GM19397 (cell line): ENCODE measurements around the gene PLXNA4.

Source experiments
- ATAC-seq: cut with Tn5 transposase; IDR thresholded peaks from one replicate; pipeline ENCODE4 v1.9.1; 2021; ENCODE audit warnings: mild to moderate bottlenecking, moderate library complexity; ENCODE audit not compliant: unreplicated experiment

PLXNA4 gene

GRCh38 chr7:132250480-132251326 is 325.6 kb downstream of the PLXNA4 start:
- no peak for ATAC-seq

DNA sequence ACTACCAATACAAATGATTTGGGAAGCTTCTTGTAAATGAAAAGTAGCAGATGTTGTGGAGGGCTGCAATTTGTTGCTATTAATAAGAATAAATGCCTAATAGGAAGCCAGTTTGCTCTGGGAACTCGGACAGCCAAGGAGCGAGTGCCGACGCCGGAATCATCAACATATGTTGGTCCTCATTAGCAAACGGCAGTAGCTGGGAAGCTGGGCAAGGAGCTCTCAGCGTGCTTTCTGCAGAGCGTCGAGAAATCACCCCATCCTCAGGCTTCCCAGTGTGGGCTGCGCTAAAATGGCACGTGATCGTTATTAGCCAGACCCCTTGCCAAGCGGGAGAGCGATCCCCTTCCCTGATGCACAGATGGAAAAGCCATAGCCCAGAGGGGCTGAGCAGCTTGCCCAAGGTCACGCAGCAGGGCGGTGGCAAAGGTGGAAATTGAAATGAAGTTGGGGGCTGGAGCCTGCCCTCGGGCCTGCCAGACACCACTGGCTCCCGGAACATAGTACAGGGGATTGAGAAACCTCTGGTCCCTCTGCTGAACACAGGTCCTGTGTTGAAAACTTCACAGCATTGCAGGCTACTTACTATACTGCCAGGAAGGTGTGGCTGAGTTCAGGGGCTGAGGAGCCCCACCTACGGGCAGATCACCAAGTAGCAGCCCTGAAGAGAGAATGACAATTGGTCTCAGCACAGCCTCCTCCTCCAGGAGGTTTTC is 326.9 kb downstream of the PLXNA4 start:
- ATAC-seq = no peak

DNA sequence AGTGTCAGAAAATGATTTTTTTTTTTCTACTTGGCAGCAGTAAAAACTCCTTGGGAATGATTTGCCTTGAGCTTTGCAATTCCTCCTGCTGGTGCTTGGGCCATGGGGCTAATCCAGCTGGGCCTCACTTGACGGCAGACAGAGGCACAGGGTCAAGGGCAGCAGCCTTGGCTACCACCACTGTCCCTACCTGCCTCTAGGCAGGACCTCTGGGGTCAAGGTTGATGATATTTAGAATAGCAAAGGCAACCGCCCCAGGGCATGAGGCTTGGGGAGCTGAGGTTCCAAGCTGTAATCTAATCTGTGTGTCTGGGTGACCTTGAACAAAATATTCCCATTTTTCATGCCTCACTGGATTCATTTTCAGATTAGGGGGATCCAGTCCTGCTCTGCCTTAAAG is 327.4 kb downstream of the PLXNA4 start:
- ATAC-seq = no peak

- no peak for ATAC-seq
Observed at GRCh38 chr7:132247995-132248618, 328.2 kb downstream of the PLXNA4 start.

DNA sequence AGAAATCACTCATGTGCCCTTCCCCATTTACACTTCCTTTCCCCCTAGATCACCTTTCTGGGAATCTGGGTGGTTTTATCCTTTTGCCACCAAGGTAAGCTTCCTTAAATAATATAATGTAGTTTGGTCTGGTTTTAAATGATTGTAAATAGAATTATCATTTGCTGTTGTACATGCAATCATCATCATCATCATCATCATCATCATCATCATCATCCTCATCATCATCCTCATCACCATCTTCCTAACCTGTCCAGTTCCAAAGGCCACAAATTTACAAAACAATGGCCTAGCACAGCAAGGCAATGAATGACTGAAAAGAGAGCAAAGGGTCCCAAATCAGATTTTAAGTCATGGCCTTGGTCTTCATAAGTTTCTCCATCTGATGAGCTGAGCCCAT is 329.7 kb downstream of the PLXNA4 start:
- ATAC-seq = no peak

DNA sequence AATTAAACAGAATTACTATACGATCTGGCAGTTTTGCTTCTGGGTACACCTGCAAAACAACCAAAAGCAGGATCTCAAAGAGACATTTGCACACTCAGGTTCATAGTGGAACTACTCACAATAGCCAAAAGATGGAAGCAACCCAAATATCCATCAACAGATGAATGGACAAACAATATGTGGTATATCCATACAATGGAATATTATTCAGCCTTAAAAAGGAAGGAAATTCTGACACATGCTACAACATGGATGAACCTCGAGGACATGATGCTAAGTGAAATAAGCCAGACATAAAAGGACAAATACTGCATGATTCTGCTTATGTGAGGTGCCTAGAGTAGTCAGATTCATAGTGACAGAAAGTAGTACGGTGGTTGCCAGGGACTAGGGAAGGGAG is 330.7 kb downstream of the PLXNA4 start:
- no peak for ATAC-seq

GRCh38 chr7:132244903-132245480 is 331.3 kb downstream of the PLXNA4 start:
- ATAC-seq = no peak

GRCh38 chr7:132243463-132243862 is 332.8 kb downstream of the PLXNA4 start:
- ATAC-seq = no peak

DNA sequence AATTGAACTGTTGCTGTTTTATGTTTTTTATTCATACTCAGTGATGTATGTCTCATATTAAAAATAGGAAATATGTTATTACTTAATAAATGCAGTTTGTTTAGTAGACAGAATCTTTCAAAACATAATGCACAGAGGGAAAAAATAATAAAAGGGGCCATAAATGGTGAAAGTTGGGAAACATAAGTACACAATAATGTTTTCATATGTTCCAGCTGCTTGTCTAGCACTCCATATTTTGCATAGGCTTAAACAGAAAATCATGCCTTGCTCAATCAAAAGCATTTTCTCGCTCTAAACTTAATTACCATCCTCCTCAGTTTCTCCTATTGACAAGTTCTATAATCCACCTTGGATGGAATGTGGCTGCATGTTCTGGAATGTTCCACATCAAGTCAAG is 333.2 kb downstream of the PLXNA4 start:
- no peak for ATAC-seq

GRCh38 chr7:132242192-132242812 is 334.0 kb downstream of the PLXNA4 start:
- ATAC-seq = no peak

DNA sequence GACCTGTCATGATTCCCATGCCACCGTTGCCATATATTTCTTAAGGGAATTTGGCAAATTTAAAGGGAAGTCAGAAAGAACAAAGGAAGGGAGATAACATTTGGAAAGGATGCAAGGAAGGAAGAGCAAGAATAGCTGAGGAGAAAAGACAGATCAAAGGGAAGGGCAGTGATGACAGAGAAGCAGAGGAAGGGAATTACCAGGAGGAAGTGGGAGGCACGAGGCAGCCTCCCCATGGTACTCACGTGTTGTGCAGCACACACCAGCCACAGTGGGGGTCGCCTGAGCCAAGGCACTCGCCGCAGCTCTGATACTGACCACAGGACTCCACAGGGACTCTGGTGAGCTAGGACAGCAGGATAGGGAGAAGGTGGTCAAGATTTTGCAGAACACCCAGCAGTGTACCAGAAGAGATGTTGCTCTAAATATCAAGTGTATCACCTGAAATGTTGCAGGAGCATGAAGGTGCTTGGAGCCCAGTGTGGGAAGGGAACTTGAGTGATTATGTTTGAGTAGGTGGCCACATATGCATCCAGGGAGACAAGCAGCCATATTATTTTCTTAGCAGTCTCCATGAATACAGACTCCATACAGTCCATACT is 335.3 kb downstream of the PLXNA4 start:
- ATAC-seq = no peak

DNA sequence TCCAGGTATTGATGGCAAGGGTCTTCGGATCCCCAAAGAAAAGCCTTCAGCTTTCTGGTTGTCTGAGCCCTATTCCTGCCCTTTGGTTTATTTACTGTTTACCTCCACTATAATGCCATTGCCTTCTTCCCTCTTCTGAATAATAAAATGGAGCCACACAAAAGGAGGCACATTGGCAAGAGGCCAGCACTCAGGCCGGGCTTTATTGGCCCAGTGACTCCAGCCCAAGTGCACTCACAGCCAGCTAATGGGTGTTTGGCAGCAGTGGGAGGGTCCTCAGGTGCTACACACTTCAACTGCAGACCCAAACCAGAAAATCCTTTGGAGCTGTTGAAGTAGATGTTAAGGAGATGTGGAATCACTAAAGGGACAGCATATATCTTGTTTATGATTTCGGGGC is 336.0 kb downstream of the PLXNA4 start:
- no peak for ATAC-seq

GRCh38 chr7:132239422-132239994 is 336.8 kb downstream of the PLXNA4 start:
- no peak for ATAC-seq

GRCh38 chr7:132234711-132235110 is 341.6 kb downstream of the PLXNA4 start:
- no peak for ATAC-seq

DNA sequence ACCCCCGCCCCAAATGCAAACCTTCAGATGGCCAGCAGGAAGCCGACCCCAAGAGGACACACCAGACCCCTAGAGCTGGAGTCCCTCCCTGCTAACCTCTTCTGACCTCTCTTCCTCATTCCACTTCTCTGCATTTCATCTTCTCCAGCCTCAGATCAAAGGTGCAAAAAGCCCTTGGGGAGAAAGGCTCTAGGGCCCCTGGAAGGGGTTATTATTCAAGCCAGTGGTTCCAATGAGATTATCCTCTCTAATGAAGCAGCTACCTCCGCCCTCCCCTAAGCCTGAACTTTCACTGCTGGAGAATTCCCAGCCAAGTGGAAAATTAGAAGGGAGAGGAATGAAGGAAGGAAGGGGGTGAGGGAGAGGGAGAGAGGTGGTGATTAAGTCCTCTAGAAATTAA is 343.9 kb downstream of the PLXNA4 start:
- ATAC-seq = no peak

DNA sequence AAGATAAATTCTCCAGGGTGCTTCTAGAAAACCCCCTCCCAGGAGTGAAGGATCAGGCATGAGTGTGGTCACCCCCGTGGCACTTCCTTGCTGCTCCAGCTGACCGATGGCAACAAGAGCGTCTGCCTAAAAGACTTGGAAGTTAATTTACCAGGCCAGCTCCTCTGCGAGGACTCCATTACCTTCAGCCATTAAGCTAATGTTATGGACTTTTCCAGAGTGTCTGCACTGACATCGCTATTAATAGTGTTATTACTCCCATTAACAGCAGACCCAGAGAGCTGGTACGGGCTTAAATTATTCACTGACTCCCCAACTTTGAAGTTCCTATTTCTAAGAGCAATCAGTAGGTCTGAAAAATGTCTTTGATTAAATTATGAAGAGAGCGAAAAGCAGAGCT is 345.8 kb downstream of the PLXNA4 start:
- ATAC-seq = no peak

- no peak for ATAC-seq
Observed at GRCh38 chr7:132228240-132228639, 348.0 kb downstream of the PLXNA4 start.

- no peak for ATAC-seq
Observed at GRCh38 chr7:132226957-132227290, 349.3 kb downstream of the PLXNA4 start.

- ATAC-seq = no peak
Observed at GRCh38 chr7:132226046-132226956, 350.0 kb downstream of the PLXNA4 start.
